Fibroblast of peridontal ligament (primary cell): ENCODE data around the gene ANKRD11.
"Not testable (repeated sequence)": the region's sequence is repeated elsewhere in the genome, so short reads cannot be mapped to it uniquely, and the experiment has no call there.

Source experiments
- DNase-seq: peaks from one replicate; pipeline ENCODE4 v3.0.0-alpha.2; 2010; ENCODE audit errors: extremely low read depth

ANKRD11 gene

GRCh38 chr16:89430436-89431157 lies 59.8 kb downstream of the ANKRD11 start:
- no peak for DNase-seq

- DNase-seq, result not testable (repeated sequence)
Measured at GRCh38 chr16:89428605-89429004, 61.8 kb downstream of the ANKRD11 start.

DNA sequence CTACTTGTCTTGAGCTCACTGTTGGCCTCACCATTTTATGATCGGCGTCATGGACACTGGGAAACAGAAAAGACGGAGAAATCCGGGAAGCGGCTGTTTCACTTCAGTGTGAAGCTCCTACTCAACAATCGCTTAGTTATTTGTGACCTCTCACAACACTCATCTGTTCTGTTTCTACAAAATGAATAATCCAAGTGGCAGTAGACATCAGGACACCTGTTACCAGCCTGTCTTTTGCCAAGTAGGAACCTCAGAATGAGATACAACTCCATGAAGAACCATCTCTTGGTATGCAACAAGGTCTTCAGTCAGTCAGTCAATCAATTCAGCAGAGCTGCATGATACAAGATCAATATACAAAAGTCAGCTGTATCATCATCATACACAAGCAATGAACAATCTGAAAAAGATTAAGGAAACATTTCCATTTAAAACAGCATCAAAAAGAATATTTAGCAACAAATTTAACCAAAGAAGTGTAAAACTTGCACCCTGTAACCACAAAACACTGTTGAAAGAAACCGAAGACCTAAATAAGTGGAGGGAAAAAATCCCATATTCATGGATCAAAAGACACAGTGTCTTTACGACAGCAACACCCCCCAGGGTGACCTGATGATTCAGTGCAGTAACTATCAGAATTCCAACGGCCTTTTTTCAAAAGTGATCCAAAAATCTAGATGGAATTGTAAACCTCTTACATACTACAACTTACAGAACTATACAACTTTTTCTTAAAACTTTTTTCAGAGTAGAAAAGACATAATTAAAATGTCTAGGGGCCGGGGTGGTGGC lies 63.4 kb downstream of the ANKRD11 start:
- peak; percentile 35 for DNase-seq

GRCh38 chr16:89425523-89425922 lies 64.8 kb downstream of the ANKRD11 start:
- DNase-seq, result no peak

GRCh38 chr16:89423681-89424260 lies 66.6 kb downstream of the ANKRD11 start:
- no peak for DNase-seq

DNA sequence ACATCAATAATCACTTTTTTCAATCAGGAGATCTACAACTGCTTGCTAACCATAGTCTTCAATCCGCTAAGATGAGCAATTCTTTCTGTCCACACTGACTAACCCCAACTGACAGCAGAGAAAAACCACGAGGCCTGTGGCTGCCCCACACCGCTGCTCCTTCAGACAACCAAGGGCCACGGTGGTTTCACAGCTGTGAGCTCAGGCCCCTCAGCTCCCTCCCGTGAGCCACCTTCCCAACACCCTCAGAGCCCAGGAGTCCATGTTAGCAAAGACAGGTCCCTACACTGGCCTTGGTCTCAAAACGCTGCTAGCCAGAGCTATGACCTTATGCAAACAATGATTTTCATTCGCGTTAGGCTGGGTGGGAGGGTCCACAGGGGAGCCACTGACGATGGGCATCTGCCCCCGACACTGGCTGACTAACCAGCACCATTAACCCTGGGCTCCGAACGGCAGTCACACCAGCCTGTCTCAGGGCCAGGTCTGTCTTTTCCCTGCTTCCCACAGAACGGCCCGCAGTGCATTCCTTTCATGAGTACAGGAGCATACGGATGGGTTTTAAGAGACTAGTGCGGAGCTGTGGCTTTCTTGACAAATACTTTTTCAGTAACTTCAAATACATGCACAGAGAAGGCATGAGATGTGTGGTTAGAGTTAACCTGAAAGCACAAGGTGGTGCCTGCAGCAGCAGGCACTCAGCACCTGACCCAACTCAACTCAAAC lies 67.3 kb downstream of the ANKRD11 start:
- DNase-seq, result peak; percentile 40

- DNase-seq, result peak; percentile 39
Measured at GRCh38 chr16:89422527-89422904, 67.8 kb downstream of the ANKRD11 start.

GRCh38 chr16:89421300-89421699 lies 69.1 kb downstream of the ANKRD11 start:
- DNase-seq, result not testable (repeated sequence)

GRCh38 chr16:89420204-89420603 lies 70.2 kb downstream of the ANKRD11 start:
- DNase-seq, result no peak

DNA sequence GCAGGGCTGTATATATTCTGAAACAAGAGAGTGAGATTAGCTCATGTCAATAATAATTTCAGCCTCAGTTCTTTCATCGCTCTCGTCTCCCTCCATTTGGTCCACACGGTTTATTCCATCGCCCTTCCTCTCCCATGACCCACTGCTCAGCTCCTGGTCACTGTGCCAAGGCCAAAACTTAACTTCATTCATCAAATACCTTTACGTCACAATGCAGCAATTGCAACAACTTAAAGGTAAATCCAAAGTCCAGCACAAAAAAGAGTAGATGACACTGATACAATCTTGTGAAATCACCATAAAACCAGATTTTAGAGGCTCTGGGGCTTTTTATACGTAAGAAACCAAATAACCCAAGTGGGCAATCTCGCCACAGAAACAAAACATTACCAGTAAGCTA lies 72.0 kb downstream of the ANKRD11 start:
- no peak for DNase-seq

DNA sequence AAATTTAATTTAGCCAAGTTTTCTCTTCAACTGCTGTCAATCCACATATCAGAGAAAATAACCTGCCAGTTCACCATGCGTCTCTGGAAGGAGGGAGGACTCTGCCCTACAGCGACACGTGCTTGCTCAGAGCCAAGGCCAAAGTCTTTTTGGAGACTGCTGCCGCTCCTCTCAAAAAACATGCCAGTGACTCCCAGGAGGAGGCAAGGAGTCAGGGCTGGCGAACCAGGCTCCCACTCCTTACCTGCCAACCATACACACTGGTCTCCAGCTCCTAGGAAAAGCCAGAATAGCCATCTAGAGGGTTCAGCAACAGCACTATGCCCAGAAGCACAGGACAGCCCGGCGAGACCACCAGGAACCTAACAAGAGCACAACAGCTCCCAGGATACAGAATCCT lies 73.0 kb downstream of the ANKRD11 start:
- DNase-seq, result no peak

DNA sequence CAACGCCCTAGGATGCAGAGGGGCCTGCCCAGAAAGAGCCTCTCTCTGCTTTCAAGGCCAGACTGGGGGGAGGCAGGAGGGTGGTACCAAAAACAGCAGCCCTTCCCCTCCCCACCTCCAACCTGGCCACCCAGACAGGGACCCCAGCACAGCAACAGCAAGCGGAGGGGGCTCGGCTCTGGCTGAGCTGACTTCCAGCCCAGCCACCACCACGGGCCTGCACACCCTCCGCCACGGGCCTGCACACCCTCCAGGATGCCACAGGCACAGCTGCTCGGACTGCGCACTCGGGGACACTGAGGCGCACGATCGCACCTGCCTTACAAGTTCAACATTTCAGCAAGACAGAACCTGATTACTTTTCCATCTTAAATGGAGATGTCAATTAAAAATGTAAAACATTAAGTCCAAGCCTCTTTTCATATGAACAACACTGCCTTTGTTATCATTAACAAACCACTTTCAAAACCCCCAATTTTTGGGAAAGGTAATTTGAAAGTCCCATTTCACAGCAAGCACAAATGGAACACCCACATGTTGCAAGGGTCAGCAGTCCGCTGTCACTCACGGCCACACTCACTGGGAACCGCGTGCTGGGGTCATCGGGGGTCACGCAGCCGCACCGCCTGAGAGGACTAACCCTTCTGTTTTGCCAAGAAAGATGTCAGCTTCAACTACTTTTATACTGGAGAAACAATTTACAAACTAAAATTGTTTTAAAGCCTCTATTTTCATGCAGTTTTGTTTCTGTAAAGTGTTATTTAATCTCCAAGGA lies 76.4 kb downstream of the ANKRD11 start:
- DNase-seq, result no peak

- no peak for DNase-seq
Measured at GRCh38 chr16:89412811-89413210, 77.5 kb downstream of the ANKRD11 start.

DNA sequence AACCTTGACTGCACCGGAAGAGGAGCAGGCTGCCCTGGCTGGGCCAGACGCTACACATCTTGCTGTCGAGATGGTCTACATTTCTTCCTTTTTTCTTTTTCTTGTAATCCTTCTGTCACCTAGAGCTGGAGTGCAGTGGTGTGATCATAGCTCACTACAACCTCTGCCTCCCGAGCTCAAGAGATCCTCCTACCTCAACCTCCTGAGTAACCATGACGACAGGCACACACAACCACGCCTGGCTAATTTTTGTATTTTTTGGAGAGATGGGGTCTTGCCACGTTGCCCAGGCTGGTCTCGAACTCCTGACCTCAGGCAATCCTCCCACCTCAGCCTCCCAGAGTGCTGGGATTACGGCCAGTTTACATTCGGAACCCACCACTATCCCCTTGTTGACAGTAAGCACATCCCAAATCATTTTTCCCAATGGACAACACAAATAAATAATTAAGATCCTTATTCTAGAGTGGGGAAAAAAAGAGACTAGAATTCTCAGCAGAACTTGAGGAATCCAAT lies 79.0 kb downstream of the ANKRD11 start:
- no peak for DNase-seq

GRCh38 chr16:89410794-89411309 lies 79.5 kb downstream of the ANKRD11 start:
- DNase-seq, result peak; percentile 93

GRCh38 chr16:89410322-89410721 lies 80.0 kb downstream of the ANKRD11 start:
- DNase-seq, result no peak

DNA sequence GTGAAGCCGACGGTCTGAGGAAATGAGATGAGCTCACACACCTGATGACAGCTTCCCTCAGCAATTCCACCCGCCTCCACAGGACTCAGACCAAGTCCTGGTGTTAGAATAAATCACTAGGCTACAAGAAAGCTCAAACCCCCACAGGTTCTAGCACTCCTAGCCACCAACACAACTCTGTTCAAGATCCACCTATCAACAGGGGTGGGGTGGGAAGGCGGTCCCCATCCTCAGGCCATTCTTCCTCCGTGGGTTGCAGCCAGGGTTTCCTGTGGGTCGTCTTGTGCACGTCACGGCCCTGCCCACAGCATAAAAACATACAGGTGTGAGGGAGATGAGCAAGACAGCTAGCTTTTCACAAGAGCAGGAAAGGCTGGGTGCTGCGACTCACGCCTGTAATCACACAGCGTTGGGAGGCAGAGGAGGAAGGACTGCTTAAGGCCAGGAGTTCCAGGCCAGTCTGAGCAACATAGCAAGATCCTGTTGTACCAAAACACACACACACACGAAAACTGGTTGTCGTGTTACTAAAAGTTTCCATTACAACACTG lies 81.1 kb downstream of the ANKRD11 start:
- no peak for DNase-seq

DNA sequence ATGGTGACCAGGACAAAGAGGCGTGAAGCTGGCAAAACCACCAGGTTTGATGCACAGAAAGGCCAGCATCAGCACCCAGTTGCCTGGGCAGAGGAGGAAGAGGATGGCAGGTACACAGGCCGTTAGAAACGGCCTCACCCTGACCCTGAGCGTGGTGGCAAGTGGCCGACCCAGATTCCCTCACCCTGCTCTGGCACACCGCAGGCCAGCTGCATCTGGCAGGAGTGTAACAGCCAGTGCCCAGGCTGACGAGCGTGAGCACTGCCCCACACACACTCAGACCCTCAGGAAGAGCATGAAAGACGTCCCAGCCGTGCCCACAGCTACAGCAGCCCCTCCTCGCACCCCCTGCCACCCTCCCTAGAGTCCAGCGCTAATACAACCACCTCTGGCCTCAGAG lies 82.0 kb downstream of the ANKRD11 start:
- DNase-seq, result no peak

DNA sequence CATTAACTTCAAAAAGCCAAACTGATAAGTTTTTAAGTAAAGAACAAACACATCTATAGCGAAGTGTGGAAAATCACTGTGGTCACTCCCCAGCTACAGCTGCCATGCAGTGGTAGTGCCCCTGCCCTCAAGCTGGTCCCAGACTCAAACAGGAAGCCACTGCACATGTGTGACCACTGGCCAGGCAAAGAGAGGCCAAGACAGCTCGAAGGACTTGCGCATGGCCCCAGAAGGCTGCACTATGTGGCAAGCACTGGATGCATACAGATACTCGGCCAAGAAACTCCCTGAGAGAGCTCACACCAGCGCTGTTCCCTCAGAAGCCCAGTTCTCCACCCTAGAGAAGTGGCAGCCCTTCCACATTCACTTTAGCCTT lies 82.4 kb downstream of the ANKRD11 start:
- DNase-seq, result peak; percentile 20

DNA sequence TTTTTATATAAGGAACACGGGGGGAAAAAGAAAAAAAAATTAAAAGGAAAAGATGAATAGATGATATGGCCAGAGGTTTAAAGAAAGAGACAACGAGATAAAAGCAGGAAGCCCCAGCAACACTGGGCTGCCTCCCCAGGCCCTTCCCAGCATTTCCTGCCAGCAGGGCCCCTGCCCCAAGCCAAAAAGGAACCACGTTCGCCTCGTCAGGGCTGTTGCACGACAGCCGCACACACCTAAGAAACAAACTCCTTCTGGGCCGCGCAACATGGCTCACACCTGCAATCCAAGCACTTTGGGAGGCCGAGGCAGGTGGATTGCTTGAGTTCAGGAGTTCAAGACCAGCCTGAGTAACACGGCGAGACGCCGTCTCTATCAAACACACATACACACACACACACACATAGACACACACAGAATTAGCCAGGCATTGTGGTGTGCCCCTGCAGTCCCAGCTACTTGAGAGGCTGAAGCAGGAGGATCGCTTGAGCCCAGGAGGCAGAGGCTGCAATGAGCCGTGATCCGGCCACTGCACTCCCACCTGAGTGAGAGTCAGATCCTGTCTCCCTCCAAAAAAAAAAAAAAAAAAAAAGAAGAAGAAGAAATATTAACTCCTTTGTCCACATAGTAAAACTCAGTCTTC lies 83.0 kb downstream of the ANKRD11 start:
- no peak for DNase-seq
